Posterior cingulate gyrus (tissue), 11 donors: ENCODE results near the gene XG.
"Not testable (repeated sequence)": the region's sequence is repeated elsewhere in the genome, so short reads cannot be mapped to it uniquely, and the experiment has no call there.

Experiments
- DNase-seq, 10 donors: peaks; one replicate each; pipeline versions ENCODE4 v3.0.0 to v3.0.0-alpha.2; 2020 to 2021; ENCODE audit warnings: mixed read lengths in 3 of 10
- intact Hi-C: fragments of 100-400 bp; cut with DNase I; formaldehyde crosslinking; loops from one replicate; pipeline ENCODE4 v1.15.1; 2023

Gene XG

DNA sequence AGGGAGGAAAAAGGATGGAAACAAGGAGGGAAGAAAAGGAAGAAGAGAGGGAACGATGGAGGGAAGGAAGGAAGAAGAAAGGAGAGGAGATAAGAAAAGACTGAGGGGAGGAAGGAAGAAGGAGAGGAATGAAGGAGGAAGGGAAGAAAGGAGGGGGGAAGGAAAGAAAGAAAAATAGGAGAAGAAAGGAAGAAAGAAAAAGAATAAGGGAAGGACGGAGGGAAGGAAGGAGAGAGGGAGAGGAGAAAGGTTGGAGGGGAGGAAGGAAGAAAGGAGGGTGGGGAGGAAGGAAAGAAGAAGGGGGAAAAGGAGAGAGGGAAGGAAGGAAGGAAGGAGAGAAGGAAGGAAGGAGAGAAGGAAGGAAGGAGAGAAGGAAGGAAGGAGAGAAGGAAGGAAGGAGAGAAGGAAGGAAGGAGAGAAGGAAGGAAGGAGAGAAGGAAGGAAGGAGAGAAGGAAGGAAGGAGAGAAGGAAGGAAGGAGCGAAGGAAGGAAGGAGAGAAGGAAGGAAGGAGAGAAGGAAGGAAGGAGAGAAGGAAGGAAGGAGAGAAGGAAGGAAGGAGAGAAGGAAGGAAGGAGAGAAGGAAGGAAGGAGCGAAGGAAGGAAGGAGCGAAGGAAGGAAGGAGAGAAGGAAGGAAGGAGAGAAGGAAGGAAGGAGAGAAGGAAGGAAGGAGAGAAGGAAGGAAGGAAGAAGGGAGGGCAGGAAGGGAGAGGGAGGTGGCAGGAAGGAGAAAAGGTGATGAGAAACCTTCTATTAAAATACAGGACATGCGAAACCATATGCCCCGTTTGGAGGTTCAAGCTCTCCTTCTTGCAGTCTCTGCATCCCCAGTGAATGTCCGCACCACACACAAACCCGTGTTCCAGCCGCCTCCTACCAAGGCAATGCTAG, 21.6 kb downstream of the XG start:
- intact Hi-C loops, DNase-seq: not testable (repeated sequence)

DNA sequence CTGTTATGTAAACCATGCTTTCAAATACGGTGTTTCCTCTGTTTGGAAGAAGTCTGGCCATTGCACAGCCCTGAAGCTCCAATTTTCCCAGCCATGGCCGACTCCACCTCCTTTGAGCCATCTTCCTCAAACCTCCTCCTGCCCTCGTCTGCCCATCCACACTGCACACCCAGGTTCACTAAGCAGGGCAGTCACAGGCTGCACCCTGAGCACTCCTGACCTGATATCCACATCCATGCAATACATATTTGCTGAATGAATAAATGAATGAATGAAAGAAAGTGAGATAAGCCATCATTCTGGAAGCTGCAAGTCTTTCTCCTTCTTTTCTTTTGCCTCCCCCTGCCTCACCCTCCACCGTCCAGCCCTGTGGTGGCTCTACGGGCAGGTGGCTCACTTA, 22.2 kb downstream of the XG start:
- DNase-seq, result no peak
- intact Hi-C loops, result no loop called here

DNA sequence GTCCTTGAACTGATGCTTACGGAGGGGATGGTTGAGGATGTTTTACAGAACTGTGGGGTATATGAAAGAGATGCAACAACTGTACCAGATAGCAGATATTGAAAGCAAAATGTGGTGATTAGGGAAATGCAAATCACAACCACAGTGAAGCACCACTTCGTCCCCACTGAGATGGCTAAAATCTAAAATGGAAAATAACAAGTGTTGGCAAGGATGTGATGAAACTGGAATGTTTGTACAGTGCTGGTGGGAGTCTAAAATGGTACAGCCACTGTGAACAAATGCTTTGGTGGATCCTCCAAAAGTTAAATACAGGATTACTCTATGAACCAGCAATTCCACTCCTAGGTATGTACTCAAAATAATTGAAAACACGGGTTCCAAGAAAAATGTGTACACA, 22.9 kb downstream of the XG start:
- intact Hi-C loops, result no loop called here

DNA sequence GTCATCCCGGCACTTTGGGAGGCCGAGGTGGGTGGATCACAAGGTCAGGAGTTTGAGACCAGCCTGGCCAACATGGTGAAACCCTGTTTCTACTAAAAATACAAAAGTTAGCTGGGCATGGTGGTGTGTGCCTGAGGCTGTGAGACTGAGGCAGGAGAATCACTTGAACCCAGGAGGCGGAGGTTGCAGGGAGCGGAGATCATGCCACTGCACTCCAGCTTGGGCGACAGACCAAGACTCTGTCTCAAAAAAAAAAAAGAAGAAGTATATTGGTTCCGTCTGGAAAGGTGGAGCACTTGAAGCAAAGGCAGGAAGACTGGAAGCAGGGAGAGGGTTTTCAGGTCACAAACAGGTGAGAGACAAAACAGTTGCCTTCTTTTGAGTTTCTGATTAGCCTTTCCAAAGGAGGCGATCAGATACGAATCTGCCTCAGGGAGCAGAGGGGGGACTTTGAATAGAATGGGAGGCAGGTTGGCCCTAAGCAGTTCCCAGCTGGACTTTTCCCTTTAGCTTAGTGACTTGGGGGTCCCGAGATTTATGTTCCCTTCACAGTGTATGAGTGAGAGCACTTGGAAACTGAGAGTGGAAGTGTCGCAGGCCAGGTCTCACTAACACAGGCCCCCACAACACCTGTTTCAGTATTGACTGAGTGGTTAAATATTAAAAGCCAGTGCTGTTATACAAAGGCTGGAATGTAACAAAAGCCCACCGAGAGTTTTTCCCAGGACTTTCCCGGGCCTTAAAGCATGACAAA, 28.8 kb downstream of the XG start:
- DNase-seq, intact Hi-C loops: not testable (repeated sequence)

More for the DNA sequence above, 22.9 kb downstream of the XG start:
- DNase-seq, result no peak

DNA sequence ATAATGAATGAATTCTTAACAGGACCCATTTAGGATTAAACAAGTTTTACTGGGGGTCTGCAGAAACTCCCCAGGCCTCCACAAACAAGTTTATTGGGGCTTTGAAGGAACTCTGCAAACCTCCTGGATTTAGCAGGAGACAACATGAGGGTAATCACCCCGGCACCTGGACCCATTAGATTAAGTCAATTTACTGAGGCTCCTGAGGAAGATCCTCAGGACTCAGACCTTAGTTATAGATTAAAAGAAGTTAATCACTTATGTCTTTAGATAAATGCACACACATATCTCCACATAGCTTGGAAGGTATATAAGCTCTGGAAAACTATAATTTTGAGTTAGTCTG, 29.4 kb downstream of the XG start:
- no peak for DNase-seq
- intact Hi-C loops, result no loop called here

DNA sequence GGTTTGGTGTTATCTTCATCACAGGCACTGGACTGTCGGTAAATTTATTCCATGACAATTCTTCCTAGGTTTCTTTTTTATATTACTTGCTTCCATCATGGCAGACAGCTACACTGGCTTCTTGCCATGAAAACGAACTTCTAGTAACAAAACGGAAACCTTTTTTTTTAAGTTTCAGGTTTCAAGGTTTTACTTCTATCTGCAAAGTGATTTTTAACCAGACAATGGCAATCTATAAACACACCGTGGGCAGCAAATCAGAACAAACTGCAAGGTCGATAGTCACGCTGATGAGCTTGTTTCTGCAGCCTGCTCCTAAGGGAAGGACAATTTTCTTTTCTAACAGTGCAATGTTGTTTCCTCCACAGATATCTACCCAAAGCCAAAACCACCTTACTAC, 29.9 kb downstream of the XG start:
- intact Hi-C loops, result no loop called here
- no peak for DNase-seq

DNA sequence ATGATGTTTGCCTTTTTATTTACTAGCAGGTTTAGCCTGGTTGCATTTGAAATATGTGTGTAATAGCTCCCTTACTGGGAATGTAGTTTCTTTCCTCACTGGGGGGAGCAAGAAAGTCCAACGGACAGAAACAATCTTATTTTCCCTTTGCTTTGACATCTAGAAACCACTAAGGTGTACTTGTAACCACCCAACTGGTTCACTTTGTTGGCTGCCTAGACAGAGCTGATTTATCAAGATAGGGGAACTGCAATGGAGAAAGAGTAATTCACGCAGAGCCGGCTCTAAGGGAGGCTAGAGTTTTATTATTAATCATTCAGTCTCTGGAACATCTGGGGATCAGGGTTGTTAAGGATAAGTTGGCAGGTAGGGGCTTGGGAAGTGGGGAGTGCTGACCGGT, 30.3 kb downstream of the XG start:
- no peak for DNase-seq
- intact Hi-C loops, result no loop called here

DNA sequence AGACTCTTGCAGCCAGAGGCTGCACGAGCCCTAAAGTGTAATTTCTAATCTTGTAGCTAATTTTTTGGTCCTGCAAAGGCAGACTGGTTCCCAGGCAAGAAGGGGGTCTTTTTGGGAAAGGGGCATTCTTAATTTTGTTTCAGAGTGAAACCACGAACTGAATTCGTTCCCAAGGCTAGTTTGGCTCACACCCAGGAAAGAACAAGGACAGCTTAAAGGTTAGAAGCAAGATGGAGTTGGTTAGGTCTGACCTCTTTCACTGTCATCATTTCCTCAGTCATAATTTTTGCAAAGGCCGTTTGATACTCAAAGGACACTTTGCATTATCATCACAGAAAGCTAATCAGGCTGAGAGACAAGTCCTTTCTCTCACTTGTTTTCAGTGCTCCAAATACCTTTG, 30.9 kb downstream of the XG start:
- intact Hi-C loops, result no loop called here
- DNase-seq, result no peak

DNA sequence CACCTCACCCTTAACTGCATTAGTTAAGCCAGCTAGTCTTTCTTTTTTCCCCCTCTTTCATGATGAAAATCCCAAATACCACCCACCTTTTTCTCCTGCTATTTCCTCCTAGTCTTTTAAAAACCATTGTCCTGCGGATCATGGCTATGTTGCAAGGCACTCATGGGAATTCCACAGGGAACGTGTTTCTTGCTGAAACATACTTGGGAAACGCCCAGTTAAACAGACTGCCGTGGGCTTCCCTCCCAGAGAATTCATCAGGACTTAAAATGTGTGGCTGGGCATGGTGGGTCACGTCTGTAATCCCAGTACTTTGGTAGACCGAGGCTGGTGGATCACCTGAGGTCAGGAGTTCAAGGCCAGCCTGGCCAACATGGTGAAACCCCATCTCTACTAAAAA, 32.2 kb downstream of the XG start:
- DNase-seq, result no peak
- intact Hi-C loops, result no loop called here

DNA sequence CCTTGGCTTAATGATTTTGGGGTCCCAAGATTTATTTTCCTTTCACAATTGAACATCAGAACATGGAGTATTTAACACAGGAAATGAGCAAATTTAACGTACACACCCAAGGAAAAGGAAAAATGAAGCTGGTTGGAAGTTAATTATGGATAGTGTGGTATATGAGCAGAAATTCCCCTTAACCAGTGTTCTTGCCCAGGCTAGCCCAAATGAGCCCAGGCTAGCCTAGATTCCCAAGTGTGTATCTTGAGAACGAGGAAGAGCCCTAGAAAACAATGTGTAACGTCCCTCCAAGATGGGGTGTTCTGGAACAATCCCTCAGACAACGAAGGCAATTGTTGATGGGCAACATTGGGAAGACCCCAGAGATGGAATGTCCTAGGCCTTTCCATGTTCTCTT, 33.7 kb downstream of the XG start:
- no peak for DNase-seq
- intact Hi-C loops, result no loop called here

DNA sequence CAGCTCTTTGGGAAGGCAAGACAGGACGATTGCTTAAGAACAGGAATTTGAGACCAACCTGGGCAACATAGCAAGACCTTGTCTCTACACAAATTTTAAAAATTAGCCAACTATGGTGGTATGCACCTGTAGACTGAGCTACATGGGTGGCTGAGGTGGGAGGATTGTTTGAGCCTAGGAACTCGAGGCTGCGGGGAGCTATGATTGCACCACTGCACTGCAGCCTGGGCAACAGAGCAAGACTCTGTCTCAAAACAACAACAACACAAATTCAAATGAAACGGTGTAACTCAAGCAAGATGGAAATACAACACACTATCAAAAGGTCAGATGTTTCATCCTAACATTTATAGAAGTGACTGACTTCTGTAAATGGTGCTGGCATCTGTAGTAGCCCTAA, 37.1 kb downstream of the XG start:
- intact Hi-C loops, result no loop called here
- DNase-seq, result no peak

DNA sequence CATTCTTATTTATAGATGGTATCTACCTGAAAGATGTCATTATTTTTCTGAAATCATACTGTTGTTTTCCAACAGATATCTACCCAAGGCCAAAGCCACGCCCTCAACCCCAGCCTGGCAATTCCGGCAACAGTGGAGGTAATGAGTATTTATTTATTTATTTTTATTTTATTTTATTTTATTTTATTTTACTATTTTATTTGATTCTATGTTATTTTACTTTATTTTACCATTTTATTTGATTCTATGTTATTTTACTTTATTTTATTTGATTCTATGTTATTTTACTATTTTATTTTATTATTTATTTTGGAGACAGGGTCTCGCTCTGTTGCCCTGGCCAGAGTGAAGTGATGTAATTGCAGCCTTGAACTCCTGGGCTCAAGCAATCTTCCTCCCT, 37.7 kb downstream of the XG start:
- intact Hi-C loops, result no loop called here
- DNase-seq, result no peak

DNA sequence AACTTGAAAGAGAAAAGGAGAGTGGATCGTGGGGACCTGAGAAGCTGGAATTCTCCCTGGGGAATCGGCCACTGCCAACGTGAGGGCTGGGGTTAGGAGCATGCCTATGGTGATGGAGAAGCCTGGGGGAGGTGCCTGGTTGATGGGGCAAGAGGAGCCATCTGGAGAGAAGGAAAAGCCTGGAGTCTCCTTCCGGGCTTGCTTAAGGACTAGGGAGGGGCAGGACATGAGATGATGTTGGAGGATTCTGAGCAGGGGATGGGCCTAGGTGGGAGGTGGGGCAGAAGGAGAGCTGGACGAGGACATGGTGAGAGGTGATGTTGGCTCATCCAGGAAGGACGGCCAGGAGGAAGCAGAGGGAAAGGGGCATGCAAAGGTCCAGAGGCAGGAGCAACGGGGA, 41.9 kb downstream of the XG start:
- intact Hi-C loops, result no loop called here
- no peak for DNase-seq

DNA sequence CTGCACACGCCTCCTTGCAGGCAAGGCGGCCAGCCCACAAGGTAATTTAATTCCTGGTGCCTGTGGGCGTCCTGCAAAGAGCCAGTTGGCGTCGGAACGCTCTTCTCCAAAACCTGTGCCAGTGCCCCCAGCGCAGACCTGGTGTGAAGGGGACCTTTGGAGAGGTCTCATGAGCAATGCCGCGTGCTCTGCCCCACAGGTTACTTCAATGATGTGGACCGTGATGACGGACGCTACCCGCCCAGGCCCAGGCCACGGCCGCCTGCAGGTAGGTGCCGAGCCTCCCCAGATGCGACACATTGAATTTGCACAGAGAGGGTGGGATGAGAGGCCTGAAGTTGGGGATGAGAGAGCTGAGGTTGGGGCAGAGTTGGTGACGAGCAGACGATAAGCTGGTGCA, 42.5 kb downstream of the XG start:
- DNase-seq, result no peak
- intact Hi-C loops, result no loop called here

DNA sequence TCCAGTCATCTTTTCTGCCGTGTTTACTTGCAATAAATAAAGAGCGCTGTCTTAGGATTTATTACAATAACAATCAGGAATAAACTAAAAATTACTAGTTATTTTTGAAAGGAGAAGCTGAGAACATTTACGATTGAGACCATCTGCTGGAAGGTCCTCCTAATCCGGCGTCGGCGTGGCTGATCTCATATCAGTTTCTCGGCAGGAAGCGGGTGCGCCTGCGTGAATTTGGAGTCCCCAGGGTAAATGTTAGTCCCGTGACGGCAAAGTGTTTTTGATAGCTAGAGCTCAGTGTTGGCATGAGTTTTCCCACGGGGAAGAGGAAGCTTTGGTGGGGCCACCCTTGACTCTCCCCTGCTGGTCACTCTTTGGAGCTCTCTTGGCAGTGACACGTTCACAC, 45.0 kb downstream of the XG start:
- DNase-seq, intact Hi-C loops: not testable (repeated sequence)

DNA sequence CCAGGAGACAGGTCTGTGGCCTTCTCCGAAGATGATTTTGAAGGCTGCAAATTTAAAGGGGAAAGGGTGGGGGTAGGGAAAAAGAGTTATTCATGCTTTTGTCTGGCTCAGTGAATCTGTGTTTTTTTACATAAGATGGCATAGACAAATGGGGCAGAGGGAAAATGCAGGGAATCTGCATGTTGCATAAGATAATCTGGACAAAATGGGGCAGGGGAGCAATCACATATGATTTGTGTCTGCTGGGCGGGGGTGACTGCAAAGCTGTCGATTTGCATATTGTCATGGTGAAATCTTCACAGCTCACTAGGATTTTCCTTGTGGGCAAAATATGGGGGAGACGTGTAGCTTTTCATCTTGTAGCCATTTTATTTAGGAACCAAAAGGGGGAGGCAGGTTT, 47.5 kb downstream of the XG start:
- intact Hi-C loops, result no loop called here
- DNase-seq, result no peak

DNA sequence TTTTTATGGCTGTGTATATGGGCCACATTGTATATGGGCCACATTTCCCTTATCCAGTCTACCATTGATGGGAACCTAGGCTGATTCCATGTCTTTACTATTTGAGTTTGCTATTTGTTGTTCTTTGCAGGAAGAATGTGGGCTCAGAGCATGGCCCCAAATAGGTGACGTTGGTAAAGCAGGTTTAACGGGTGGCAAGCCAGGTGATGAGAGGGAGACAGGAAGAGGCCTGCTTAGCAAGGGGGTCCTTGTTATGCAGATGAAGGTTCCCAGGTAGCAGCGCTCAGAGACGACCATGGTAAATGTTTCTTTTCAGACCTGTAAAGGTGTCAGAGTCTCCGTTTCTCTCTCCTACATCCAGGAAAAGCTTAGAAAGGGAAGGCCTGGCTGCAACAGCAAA, 48.1 kb downstream of the XG start:
- intact Hi-C loops, DNase-seq: not testable (repeated sequence)

DNA sequence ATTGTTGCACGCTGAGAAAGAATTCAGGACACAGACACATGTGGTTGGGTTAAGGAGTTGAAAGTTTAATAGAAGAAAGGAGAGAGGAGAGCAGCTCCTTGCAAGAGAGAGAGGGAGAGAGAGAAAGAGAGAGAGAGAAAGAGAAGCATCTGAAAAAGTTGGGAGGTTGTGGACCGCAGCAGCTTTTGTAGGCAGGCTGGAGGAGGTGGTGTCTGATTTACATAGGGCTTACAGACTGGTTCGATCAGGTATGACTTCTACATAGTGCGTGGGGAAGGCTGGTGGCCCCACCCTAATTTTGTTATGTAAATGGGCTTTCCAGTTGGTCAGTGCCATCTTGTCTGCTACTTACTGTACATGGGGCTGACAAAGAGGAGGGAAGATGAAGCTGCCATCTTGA, 49.4 kb downstream of the XG start:
- intact Hi-C loops, result no loop called here

DNA sequence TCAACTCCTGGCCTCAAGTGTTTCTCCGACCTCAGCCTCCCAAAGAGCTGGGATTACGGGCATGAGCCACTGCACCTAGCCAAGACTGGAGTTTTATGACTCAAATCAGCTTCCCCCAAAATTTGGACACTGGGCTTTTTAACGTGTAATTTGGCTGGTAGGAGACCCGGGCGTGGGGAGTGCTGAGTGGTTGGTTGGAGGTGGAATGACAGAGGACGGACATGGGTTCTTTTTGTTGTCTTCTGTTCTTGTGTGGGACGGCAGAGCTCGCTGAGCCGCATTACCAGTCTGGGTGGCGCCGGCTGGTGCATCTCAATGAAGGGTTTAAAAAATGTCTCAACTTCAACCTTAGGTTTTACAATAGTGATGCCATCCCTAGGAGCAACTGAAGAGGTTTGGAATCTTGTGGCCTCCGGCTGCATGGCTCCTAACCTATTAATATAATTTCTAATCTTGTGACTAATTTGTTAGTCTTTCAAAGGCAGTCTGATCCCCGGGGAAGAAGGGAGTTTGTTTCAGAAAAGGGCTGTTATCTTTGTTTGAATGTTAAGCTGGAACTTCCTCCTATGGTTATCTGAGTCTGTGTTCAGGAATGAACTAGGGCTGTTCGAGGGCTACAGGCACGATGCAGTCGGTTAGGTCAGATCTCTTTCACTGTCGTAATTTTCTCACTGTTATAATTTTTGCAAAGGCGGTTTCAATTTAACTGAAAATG, 50.7 kb downstream of the XG start:
- intact Hi-C loops, DNase-seq: not testable (repeated sequence)

More for the DNA sequence above, 49.4 kb downstream of the XG start:
- DNase-seq, result no peak

DNA sequence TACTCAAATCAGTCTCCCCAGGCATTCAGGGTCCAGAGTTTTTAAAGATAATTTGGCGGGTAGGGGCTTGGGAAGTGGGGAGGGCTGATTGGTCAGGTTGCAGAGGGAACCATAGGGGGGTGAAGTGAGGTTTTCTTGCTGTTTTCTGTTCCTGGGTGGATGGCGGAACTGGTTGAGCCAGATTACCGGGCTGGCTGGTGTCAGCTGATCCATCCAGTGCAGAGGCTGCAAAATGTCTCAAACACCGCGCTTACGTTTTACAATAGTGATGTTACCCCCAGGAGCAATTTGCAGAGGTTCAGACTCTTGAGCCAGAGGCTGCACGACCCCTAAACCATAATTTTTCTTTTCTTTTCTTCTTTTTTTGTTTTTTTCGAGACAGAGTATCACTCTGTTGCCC, 51.6 kb downstream of the XG start:
- DNase-seq, intact Hi-C loops: not testable (repeated sequence)

DNA sequence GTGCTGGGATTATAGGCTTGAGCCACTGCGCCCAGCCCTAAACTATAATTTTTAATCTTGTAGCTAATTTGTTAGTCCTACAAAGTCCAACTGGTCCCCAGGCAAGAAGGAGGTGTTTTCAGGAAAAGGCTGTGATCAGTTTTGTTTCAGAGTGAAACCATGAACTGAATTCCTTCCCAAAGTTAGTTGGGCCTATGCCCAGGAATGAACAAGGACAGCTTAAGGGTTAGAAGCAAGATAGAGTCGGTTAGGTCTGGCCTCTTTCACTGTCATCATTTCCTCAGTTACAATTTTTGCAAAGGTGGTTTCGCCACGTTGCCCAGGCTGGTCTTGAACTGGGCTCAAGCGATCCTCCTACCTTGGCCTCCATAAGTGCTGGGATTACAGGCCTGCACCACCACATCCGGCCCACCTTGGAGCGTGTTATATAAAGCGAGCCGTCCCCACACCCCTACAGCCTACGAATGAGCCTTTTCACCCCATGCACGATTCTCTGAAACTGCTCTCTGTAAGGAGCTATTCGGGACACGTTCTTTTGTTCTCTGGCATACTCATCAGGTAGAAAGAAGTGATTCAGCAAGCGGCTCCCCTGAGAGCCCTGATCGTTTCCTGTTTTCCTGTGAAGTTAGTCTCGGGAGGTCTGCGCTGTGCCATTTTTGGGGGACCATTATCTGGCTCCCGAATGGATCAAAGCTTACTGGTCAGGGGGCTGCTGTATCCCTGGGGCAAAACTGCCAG, 52.4 kb downstream of the XG start:
- DNase-seq, intact Hi-C loops: not testable (repeated sequence)
